Measurements from ENCODE around the gene PLEKHH1. TPM values are rescaled to one million over a fixed set of nuclear protein-coding genes. Genes with fewer than 3 reads are reported as not detected.

The PLEKHH1 gene
- total and polyA plus RNA-seq, 2 of the 8 experiments (the other 6 are each of a cell fraction or from before 2014, with no cell fraction given), result 28.3 to 33.3 TPM

- H2BK120ac ChIP-seq (replicated peaks; ENCODE audit: low read depth, low read length), result no peak overlapping the region
- peaks cover 0 to 2% (median 0%) of the 10 kb centered on the region in 4 experiments; a peak in 1 of 8 replicates for H3K36me3 ChIP-seq (ENCODE audit: control insufficient read depth in 2 of 4, insufficient read depth in 4 of 4, low read length in 3 of 4)
- no peak overlapping the region for H3K4me2 ChIP-seq (ENCODE audit: insufficient read depth in 1 of 2, low read depth in 2 of 2, low read length in 2 of 2)
- H2AFZ ChIP-seq (ENCODE audit: low read length), result no peak overlapping the region
- no peak overlapping the region for H4K91ac ChIP-seq (replicated peaks; ENCODE audit: insufficient read length, low read length)
- H4K20me1 ChIP-seq (replicated peaks in 1 of 2; ENCODE audit: control insufficient read depth in 1 of 2, insufficient read depth in 2 of 2, low read length in 2 of 2), result no peaks in the 10 kb centered on the region
- no peak overlapping the region for H2BK12ac ChIP-seq (ENCODE audit: low read depth, low read length)
- H3K4me3 ChIP-seq (ENCODE audit: extremely low read depth in 1 of 4, insufficient read depth in 2 of 4, low read depth in 3 of 4, low read length in 4 of 4), result no peak overlapping the region
- H3K79me2 ChIP-seq (ENCODE audit: control insufficient read depth in 1 of 2, insufficient read depth in 2 of 2, low read length in 2 of 2), result no peaks in the 10 kb centered on the region
- ChIA-PET POLR2A (ENCODE audit: partially characterized antibody) (interaction anchor here (0.6 to 1.5 kb wide), 3 partner anchors 21 to 131 kb away, joined by 3 to 4 read pairs (median 4); no protein-coding TSS in a partner anchor), CTCF (ENCODE audit: partially characterized antibody) (interaction anchor here (0.8 to 28.8 kb wide), 9 partner anchors 4 to 139 kb away, joined by 3 to 924 read pairs (median 6); partner anchors contain the start of gene PLEKHH1)
- no peak overlapping the region for H3K18ac ChIP-seq (ENCODE audit: extremely low read depth, low read length)
- peaks cover 0 to 3% (median under 1%) of the 10 kb centered on the region in 4 experiments; a peak in 2 of 7 replicates for H3K4me1 ChIP-seq (replicated peaks in 1 of 4; ENCODE audit: control insufficient read depth in 3 of 4, insufficient read depth in 4 of 4, low read length in 3 of 4)
- FAIRE-seq, result no peak
- no peak overlapping the region for H2AK5ac ChIP-seq (ENCODE audit: low read depth, low read length)
- H2BK5ac ChIP-seq (ENCODE audit: low read depth, low read length), result no peak overlapping the region
- H3K23me2 ChIP-seq (ENCODE audit: low read depth, low read length), result no peaks in the 10 kb centered on the region
- no peak overlapping the region for H3K14ac ChIP-seq (ENCODE audit: insufficient read length)
- no peak overlapping the region for H3K27ac ChIP-seq (ENCODE audit: low read depth, low read length)
- no peak overlapping the region for H3K23ac ChIP-seq (ENCODE audit: insufficient read length)
- peaks cover 0 to 2% (median 0%) of the 10 kb centered on the region in 4 experiments; a peak in 1 of 7 replicates for H3K27me3 ChIP-seq (replicated peaks in 1 of 4; ENCODE audit: control insufficient read depth in 3 of 4, extremely low read depth in 1 of 4, insufficient read depth in 3 of 4, low read length in 3 of 4)
- no peak overlapping the region for H3K56ac ChIP-seq (replicated peaks; ENCODE audit: insufficient read length, low read depth, low read length)
- no peaks in the 10 kb centered on the region for H3K79me1 ChIP-seq (ENCODE audit: low read depth, low read length)
- no peak overlapping the region for H3K9ac ChIP-seq (replicated peaks in 1 of 4; ENCODE audit: extremely low read depth in 1 of 4, low read depth in 3 of 4, low read length in 3 of 4)
- DNase-seq (ENCODE audit: low read depth in 1 of 2, low spot score in 2 of 2), result no peak
- no peak overlapping the region for H4K8ac ChIP-seq (ENCODE audit: extremely low read depth, insufficient read depth, low read length)
- no peak overlapping the region for H2BK20ac ChIP-seq (ENCODE audit: low read length)
- WGBS, 2 experiments (ENCODE audit: extremely low coverage in 1 of 2, insufficient coverage in 1 of 2, insufficient read length in 1 of 2, insufficient replicate concordance in 2 of 2, low coverage in 1 of 2, low lambda C conversion rate in 2 of 2, missing lambda C conversion rate in 1 of 2), result 91% methylated on average over 5 of the region's 5 CpGs; no CpG with 5 or more reads in 1 of the 2 experiments
- H4K5ac ChIP-seq (ENCODE audit: insufficient read length, low read depth, low read length), result no peak overlapping the region
- H2BK15ac ChIP-seq (ENCODE audit: low read length), result no peak overlapping the region
- H3K4ac ChIP-seq (replicated peaks; ENCODE audit: insufficient read length, low read depth, low read length), result no peak overlapping the region
- no peaks in the 10 kb centered on the region for H3K9me3 ChIP-seq (ENCODE audit: insufficient read depth in 2 of 2, low read depth in 1 of 2, low read length in 1 of 2)
- TF ChIP-seq MAX (IDR thresholded peaks at IDR 0.05) (no peak), ZNF274 (IDR thresholded peaks at IDR 0.05; ENCODE audit: borderline replicate concordance, extremely low read depth, low read length) (no peak)
These were observed 29.7 kb downstream of the PLEKHH1 start for GRCh38 chr14:67562776-67563150.
